ENCODE data around the gene PPP4R2.

GRCh38 chr3:72969766-72970165 is 26.8 kb upstream of the PPP4R2 start:
- TF ChIP-seq CTCF (IDR thresholded peaks at IDR 0.05), result no peak
- TF ChIP-seq EP300 (IDR thresholded peaks at IDR 0.05), result no peak
- no peak for TF ChIP-seq POLR2A (IDR thresholded peaks at IDR 0.05)
- TF ChIP-seq POLR2AphosphoS5 (IDR thresholded peaks at IDR 0.05), result no peak

All from gastroesophageal sphincter (tissue), 3 donors.